Measurements from ENCODE around the gene C1QL4. TPM values are rescaled to one million over a fixed set of nuclear protein-coding genes. Genes with fewer than 3 reads are reported as not detected.
A peak's percentile ranks its signal among the peaks of the same experiment; 100 is the strongest.

C1QL4 gene
- total RNA-seq, 1 experiment from 2014 or later = 3.6 TPM

GRCh38 chr12:49293056-49293956 lies 43.7 kb downstream of the C1QL4 start:
- ChIA-PET CTCF (interaction anchor here (1.8 kb wide), 1 partner anchor 55 kb away, joined by 7 read pairs; no protein-coding TSS in a partner anchor), POLR2A (interaction anchor here (1.2 kb wide), 1 partner anchor 74 kb away, joined by 4 read pairs; the partner anchor contains the start of gene SPATS2)
- TF ChIP-seq, protein P1, sequence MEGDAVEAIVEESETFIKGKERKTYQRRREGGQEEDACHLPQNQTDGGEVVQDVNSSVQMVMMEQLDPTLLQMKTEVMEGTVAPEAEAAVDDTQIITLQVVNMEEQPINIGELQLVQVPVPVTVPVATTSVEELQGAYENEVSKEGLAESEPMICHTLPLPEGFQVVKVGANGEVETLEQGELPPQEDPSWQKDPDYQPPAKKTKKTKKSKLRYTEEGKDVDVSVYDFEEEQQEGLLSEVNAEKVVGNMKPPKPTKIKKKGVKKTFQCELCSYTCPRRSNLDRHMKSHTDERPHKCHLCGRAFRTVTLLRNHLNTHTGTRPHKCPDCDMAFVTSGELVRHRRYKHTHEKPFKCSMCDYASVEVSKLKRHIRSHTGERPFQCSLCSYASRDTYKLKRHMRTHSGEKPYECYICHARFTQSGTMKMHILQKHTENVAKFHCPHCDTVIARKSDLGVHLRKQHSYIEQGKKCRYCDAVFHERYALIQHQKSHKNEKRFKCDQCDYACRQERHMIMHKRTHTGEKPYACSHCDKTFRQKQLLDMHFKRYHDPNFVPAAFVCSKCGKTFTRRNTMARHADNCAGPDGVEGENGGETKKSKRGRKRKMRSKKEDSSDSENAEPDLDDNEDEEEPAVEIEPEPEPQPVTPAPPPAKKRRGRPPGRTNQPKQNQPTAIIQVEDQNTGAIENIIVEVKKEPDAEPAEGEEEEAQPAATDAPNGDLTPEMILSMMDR (IDR thresholded peaks at IDR 0.05; ENCODE audit: insufficient read depth in 1 of 2, low read depth in 1 of 2, low read length in 1 of 2, severe bottlenecking in 1 of 2, unreplicated experiment in 1 of 2) = no peak
- BruUV-seq (replicated peaks) = no TSS peak
- no peak overlapping the region for H3K4me3 ChIP-seq (ENCODE audit: low read depth, low read length)
- peak in 1 of 2 experiments; percentile 37 for DNase-seq
- H3K9me3 Mint-ChIP-seq (ENCODE audit: unreplicated experiment) = no peaks in the 10 kb centered on the region
- 0 out of 2 replicates have a peak, but pooled peaks cover 5% of the 10 kb centered on the region for H3K4me1 ChIP-seq
- H3K9me3 ChIP-seq = no peaks in the 10 kb centered on the region
- no peaks in the 10 kb centered on the region for H3K27me3 Mint-ChIP-seq (ENCODE audit: insufficient read depth, unreplicated experiment)
- H3K36me3 ChIP-seq (ENCODE audit: control insufficient read depth, insufficient read depth, low read length) = no peaks in the 10 kb centered on the region
- H3K27ac Mint-ChIP-seq (ENCODE audit: unreplicated experiment) = no peak overlapping the region
- H3K4me3 Mint-ChIP-seq (ENCODE audit: unreplicated experiment) = no peak overlapping the region
- no peaks in the 10 kb centered on the region for H3K36me3 Mint-ChIP-seq (ENCODE audit: insufficient read depth, unreplicated experiment)
- no peaks in the 10 kb centered on the region for H3K27me3 ChIP-seq (replicated peaks; ENCODE audit: control insufficient read depth, insufficient read depth, low read length)
- peaks cover 5% of the 10 kb centered on the region for H3K4me1 Mint-ChIP-seq (ENCODE audit: low read depth, unreplicated experiment)
- intact Hi-C loops (cut with micrococcal nuclease; ENCODE audit: unreplicated experiment) = no loop called here

DNA sequence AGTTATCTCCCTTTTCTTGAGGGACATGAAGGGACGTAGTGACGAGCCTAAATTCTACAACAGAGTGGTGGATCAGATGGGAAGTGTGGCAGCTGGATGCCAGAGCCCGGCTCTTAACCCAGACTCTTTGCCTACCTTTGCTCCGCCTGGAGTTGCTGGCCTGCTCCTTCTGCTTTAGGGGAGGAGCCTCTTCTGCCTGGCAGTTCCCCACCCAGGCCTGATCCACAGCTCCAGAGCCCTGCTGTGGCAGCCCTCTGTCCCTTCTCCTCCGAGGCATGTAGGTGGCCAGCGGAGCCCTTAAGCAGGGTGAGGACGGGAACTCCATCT lies 44.3 kb downstream of the C1QL4 start:
- intact Hi-C loops (cut with micrococcal nuclease; ENCODE audit: unreplicated experiment) = no loop called here
- Histone ChIP-seq H3K4me1 (0 out of 2 replicates have a peak, but pooled peaks cover under 1% of the 10 kb centered on the region), H3K36me3 (ENCODE audit: control insufficient read depth, insufficient read depth, low read length) (no peaks in the 10 kb centered on the region), H3K4me3 (ENCODE audit: low read depth, low read length) (no peak overlapping the region), H3K27me3 (replicated peaks; ENCODE audit: control insufficient read depth, insufficient read depth, low read length) (no peaks in the 10 kb centered on the region), H3K9me3 (no peaks in the 10 kb centered on the region)
- DNase-seq = peak in 1 of 2 experiments; percentile 32
- TF ChIP-seq, protein P1 (IDR thresholded peaks at IDR 0.05; ENCODE audit: insufficient read depth in 1 of 2, low read depth in 1 of 2, low read length in 1 of 2, severe bottlenecking in 1 of 2, unreplicated experiment in 1 of 2) = no peak
- Mint-ChIP-seq H3K4me3 (ENCODE audit: unreplicated experiment) (no peak overlapping the region), H3K9me3 (ENCODE audit: unreplicated experiment) (no peaks in the 10 kb centered on the region), H3K4me1 (ENCODE audit: low read depth, unreplicated experiment) (peaks cover 7% of the 10 kb centered on the region), H3K27ac (ENCODE audit: unreplicated experiment) (no peak overlapping the region), H3K27me3 (ENCODE audit: insufficient read depth, unreplicated experiment) (peaks cover 3% of the 10 kb centered on the region), H3K36me3 (ENCODE audit: insufficient read depth, unreplicated experiment) (no peaks in the 10 kb centered on the region)
- BruUV-seq (replicated peaks) = no TSS peak
- ChIA-PET POLR2A (interaction anchor here (1.2 kb wide), 1 partner anchor 74 kb away, joined by 4 read pairs; the partner anchor contains the start of gene SPATS2), CTCF (interaction anchor here (1.1 to 1.8 kb wide), 3 partner anchors 30 to 55 kb away, joined by 3 to 7 read pairs (median 3); partner anchors contain the start of gene TROAP)

DNA sequence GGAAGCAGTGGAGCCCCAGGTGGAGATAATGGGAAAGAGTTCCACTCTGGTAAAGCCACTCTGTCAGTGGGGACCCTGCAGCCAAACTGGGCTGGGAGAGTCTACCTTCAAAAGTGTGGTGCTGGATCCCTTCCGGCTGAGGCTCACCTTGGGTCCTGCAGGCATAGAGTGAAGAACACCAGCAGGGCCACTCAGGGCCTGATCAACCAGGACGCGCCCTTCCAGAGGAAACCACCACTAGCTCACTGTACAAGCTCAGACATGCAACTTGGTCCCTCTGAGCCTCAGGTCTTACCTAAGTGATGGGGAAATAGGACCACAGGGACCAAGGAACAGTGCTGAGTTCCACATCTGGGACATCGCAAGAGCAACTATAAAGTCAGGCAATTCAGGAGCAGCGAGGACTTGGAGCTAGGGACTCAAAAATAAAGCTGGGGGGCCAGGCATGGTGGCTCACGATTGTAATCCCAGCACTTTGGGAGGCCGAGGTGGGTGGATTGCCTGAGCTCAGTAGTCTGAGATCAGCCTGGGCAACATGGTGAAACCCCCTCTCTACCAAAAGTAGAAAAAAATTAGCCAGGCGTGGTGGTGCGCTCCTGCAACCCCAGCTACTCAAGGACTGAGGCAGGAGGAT lies 47.9 kb downstream of the C1QL4 start:
- CTCF ChIA-PET = interaction anchor here (0.6 to 2.4 kb wide), 16 partner anchors 9 to 292 kb away, joined by 3 to 41 read pairs (median 6); partner anchors contain the start of genes C1QL4 and TROAP
- Histone ChIP-seq H3K4me1 (no peaks in the 10 kb centered on the region), H3K36me3 (ENCODE audit: control insufficient read depth, insufficient read depth, low read length) (no peaks in the 10 kb centered on the region), H3K9me3 (no peaks in the 10 kb centered on the region), H3K4me3 (ENCODE audit: low read depth, low read length) (no peak overlapping the region), H3K27me3 (replicated peaks; ENCODE audit: control insufficient read depth, insufficient read depth, low read length) (no peaks in the 10 kb centered on the region)
- no TSS peak for BruUV-seq (replicated peaks)
- Mint-ChIP-seq H3K4me1 (ENCODE audit: low read depth, unreplicated experiment) (peaks cover 6% of the 10 kb centered on the region), H3K27me3 (ENCODE audit: insufficient read depth, unreplicated experiment) (peaks cover 3% of the 10 kb centered on the region), H3K36me3 (ENCODE audit: insufficient read depth, unreplicated experiment) (no peaks in the 10 kb centered on the region), H3K27ac (ENCODE audit: unreplicated experiment) (no peak overlapping the region), H3K4me3 (ENCODE audit: unreplicated experiment) (no peak overlapping the region), H3K9me3 (ENCODE audit: unreplicated experiment) (no peaks in the 10 kb centered on the region)
- TF ChIP-seq, protein P1 (IDR thresholded peaks at IDR 0.05; ENCODE audit: insufficient read depth in 1 of 2, low read depth in 1 of 2, low read length in 1 of 2, severe bottlenecking in 1 of 2, unreplicated experiment in 1 of 2) = no peak
- DNase-seq = peak in 1 of 2 experiments; percentile 30
- POLR2A ChIA-PET = interaction anchor here (0.5 to 0.9 kb wide), 2 partner anchors 34 to 68 kb away, joined by 3 read pairs; partner anchors contain the start of gene TROAP
- intact Hi-C loops (cut with micrococcal nuclease; ENCODE audit: unreplicated experiment) = loop anchor here (1.0 to 2.0 kb wide), 5 partner anchors 8 to 225 kb away; partner anchors contain the start of genes DNAJC22 and TROAP
